Measurements from ENCODE around the gene SORCS2.

The SORCS2 gene

DNA sequence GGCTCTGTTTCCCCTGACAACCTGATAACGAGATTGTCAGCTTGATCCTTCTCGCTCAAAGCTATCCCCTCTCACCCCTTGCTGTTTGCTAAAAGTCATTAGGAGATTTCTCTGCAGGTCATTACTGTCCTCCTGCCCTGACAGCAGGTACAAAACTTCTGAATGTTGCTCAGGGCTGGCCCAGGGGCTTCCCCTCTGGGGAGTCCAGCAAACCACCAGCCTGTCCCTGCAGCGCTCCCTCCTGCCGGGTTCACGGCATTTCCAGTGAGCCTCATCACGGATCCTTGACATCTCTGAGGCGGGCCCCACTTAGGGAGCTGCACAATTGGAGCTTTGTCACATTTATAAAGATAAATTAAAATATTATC lies 5.2 kb upstream of the SORCS2 start:
- DNase-seq = no peak

DNA sequence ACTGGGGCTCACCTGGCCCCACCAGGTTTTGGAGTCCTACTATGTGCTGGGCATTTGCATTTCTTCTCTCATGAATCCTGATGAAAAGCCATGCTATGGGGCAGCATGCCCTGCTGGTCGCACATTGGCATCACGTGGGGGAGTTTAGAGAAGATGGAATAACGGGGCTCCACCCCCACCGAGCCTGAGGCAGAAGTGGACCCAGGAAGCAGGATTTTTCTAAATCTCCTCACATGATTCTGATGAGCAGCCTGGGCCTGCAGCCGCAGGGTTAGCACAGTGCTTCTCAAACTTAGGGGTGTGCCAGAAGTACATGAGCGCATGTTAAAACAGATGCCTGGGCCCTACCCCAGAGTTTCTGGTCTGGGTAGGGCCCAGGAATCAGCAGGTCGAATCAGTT lies 4.6 kb upstream of the SORCS2 start:
- DNase-seq = no peak

DNA sequence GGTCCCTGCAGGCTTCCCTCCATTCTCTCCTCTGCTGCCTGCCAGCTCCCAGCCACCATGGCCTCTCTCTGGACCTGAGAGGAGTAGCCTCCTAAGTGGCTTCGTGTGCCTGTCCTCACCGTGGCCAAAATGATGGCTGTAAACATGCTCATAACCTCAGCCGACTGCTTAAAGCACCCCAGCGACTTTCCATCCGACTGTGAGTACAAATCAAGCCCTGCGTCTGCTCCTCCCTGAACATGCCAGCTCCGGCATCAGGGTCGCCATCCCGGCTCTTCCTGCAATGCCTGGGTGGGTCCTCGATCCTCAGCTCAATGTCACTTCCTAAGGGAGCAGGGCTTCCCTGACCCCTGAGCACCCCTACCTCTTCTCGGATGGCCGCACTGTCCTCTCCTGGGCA lies 3.3 kb upstream of the SORCS2 start:
- DNase-seq = no peak

DNA sequence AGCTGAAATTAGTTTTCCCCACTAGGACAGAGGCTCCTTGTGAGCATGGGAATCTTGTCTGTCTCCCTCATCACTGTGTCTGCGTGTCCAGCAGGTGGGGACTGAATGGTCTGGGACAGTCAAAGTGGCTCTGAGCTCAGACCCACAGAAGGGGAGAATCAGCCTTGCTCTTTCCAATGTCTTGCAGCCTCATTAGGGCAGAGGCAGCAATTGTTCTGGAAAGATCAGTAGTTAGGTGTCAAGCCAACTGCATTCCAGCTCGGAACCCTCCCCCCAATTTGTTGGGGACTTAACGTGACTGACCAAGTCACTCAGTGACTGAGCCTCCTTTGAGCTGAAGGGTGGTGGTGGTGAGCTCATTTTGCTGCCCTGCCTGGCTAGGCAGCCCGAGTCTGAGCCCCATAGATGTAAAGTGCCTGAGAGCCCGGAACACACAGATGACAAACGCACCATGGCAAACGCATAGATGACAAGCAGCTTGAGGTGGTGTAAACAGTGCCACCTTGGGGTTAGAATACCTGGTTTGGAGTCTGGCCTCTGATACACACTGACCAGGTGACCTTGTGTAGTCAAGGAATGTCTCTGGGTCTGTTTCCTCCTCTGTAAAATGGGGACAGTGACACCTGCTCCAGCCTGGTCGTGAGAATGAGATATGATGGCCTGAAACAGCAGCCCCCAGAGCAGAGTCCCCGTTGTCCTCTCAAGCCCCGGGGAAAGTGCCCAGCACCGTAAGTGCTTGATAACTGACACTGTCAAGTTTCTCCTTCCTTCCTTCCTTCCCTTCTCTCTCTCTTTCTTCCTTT lies 2.7 kb upstream of the SORCS2 start:
- no peak for DNase-seq

DNA sequence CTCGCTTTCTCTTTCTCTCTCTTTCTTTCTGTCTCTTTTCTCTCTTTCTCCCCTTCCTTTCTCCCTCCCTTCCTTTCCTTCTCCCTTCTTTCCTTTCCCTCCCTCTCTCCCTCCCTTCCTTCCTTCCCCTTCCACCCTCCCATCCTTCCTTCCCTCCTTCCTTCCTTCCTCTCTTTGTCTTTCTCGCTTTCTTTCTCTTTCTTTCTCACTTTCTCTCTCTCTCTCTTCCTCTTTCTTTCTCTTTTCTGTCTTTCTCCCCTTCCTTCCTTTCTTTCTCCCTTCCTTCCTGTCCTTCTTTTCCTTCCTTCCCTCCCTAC lies 2.1 kb upstream of the SORCS2 start:
- no peak for DNase-seq

DNA sequence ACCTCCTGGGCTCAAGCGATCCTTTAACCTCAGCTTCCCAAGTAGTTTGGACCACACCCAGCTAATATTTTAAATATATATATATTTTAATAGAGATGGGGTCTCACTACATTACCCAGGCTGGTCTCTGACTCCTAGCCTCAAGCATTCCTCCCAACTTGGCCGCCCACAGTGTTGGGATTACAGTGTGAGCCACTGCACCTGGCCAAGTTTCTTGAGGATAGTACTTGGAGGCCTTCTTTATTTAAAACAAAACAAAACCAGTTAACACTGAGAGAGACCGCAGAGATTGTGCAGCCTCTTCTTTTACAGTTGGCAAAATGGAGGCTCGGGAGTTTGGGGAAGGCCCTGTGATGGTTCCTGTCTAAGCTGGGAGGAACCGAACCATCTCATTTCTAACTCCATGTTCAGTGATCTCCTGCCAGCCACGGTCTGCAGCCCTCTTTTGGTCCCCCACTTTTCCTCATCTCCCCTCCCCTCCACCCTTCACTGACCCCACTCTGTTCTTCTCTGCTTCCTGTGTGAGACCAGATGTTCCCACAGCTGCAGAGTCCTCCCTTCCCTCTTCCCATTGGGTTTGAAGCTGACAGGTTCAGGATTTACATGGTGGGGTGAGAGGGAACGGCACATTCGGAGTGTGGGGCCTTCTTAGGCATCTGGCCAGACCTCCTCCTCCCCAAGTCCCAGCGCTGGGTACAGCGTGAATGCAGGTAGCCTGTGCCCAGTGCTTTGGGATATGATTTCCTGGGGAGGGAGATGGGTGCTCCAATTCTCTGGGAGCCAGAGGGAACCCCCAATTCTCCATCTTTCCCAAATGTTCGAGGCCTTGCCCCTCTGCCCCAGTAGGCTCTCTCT lies 1.4 kb upstream of the SORCS2 start:
- no peak for DNase-seq

DNA sequence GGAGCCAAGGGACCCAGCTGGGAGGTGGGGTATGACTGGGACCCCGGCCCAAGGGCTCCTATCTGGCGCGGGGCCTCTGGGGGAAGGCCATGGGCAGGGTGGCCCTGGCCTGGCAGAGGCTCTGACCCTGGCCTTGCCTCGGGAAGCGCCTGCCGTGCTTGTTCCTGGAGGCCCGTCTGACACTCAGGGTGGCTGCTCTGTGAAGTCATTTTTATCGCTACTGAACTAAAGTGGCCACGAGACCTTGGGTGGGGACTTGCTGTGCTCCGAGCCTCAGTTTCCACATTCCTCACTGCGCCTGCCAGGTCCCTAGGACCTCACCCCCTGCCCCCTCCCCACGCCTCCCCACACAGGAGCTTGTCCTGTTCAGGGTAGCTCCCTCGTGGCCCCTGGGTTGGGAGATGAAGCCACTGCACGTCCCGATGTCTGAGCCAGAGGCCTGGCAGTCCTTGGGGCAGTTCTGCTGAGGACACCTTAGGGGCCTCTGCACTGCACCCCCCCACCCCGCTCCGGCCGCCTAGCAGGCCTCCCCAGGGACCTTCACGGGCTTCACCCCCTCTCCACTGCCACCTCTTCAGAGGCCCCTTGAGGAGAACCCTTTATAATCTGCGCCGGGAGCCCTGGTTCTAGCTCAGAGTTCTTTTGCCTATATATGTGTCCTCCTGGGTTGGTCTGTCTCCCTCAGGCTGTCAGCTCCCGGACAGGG lies 639 bp upstream of the SORCS2 start:
- DNase-seq = no peak

DNA sequence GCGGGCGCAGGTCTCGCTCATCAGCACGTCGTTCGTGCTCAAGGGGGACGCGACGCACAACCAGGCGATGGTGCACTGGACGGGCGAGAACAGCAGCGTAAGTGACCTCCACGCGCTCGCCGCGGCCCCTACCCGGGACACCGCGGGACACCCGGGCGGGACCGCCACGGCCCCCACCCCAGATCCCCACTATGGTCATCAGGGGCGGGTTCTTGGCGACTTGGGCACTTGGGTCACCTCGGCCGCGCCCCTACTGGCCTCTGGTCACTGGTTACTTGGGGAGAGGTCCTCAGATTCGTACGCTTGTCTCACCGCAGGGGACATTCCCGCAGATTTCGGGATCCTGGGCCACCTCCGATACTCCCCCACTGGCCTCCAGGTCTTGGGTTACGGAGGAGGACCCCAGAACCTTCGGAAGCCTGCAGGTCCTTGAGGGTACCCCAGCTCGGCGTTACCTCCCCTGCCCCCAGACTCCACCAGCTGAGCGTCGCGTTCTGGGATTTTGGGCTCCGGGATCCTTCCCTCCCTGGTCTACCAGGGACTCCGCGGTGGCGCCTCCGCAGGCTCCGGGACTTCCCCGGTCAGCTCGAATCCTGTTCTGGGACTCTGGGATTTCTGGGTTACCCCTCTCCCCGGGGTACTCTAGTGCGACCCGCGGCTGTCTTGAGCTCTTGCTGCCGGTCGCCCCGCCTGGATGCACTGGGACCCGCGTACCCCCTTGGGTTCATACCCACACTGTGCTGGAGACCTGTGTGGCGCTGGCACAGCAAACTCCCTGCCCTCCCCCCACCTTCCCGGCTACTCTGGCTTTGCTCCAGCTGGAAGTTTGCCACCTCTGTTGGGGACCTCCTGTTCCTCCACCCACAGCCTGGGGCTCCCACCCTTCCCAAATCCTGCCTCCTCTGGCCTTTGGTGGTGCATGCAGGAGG lies 956 bp downstream of the SORCS2 start:
- no peak for DNase-seq

DNA sequence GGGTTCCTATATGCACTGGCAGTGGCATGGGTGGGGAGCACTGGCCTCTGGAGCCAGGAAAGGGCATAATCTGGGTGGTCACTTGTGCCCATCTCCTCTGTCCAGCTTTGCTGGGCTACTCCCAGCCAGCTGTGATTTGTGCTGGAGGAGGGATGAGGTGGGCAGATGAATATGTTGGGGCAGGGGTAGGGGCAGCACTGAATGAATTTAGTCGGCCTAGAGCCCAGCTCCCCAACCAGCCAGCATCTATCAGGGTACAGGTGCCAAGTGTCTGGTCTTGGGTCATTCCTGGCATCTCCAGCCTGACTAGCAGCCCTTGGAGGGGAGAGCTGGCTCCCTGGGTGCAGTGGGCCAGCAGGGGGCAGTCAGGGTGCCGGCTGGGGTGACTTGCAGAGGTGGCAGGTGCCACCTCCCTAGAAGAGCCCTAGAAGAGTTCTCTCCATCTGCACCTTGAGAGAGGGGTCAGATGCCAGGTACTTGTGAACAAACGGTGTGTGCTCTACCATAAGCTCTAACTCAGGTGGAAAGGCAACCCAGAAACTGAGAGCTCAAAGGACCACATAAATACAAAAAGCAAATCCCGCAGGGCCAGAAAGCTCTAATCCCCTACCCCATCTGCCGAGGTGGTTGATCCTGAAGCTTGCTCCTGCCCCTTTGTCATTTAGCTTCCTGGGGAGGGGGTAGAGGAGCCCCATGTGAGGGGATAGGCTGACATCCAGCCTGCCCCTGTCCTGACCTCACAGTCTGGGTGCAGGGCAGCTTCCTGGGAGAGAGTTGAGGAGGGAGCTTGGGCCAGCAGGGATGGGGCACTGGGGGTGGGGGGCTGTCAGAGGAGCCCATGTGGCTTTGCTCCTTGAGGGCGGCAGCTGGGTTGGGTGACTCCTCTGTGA lies 2.2 kb downstream of the SORCS2 start:
- peak; percentile 38 for DNase-seq

DNA sequence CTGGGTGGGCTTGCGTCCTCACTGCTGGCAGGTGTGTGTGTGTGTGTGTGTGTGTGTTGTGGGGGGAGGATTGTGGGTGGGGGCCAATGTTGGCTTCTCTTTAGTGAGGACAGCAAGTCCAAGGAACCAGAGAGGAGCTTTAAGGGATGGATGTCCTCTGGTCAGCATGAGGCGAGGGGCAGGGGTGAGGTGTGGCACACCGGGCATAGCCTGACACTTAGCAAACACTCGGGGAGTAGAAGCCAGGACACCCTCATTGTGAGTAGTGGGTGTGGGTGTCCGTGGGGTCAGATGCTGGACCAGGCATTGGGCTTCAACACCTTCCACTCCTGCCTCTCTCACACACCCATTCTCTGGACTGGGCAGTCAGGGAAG lies 2.8 kb downstream of the SORCS2 start:
- DNase-seq = no peak

DNA sequence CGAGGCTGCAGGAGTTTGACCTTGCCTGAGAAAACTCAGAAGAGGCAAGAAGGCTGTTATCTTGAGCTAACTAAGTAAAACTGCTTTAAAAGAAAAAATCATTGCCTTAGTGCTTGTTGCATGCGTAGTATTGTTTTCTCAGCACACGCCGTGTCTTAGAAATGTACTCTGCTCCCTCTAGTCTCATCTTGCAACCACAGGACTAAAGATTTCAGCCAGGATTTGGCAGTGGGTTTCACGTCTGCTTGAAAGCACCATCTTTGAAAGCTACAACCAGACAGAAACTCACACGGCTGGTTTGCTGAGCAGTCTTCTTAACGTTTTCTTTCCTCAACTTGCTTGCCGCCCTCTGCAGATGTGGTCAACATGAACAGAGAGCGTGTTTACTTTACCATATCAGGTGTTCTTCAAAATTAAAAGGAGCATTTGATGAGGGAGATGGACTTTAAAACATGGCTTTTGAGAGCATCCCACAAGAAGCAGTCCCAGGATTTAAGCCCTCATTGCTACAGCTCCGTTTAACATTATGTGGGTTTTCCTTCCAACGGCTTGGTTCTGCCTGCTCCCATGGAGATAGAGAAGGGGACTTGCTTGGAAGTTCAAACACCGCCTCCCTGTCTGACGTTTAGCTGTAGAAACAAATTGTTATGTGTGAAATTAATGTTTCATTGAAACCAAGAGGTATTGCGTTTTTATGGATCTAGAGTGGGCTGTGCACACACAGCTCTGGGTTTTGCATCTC lies 3.4 kb downstream of the SORCS2 start:
- DNase-seq = no peak

DNA sequence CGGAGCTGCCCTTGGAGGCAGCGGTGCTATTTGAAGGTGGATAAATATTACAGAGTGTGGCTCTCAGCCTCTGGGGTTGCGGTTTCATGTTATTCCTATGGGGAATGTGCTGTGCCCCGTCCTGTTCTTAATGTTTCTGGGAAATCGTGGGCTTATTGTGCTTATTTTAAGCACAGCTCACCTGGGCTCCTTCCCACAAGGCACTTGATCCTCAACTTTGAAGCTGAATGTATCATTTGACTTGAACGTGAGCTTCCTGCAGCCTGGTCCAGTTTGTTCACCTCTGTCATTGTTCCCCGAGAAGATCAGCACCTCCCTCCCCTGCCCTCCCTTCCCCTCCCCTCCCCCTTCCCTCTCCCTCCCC lies 3.9 kb downstream of the SORCS2 start:
- DNase-seq = no peak

DNA sequence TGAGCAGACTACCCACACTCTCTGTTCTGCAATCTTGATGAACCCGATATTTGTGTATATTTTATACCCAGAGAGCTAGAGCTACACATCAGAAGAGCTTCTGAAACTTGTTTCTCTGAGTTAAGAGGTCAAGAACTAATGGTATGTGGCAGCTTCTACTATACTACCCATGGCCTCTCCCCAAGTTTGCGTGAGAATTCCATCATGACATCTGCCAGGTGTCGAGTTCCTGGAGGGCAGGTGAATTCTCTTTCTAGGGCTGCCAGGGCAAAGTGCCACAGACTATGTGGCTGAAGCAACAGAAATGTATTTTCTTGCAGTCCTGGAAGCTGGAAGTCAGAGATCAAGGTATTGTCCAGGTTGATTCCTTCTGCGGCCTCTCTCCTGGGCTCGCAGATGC lies 4.4 kb downstream of the SORCS2 start:
- no peak for DNase-seq

DNA sequence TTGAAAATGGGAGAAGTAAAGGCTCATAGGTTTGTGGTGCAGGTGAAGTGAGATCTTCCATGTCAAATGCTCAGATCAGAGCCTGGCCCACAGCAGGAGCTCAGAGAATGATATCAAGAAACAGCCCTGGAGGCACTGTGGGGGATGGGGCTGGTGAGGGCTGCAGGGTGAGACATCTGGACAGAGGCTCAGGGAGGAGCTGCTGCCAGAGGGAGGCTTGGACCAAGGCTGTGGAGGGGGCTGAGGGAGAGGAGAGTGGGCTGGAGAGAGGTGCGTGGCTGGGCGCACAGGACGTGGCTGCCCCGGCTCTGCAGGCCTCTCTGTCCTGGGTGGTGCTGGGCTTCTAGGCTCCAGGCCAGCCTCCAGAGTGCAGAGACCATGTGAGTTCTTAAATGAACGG lies 5.6 kb downstream of the SORCS2 start:
- no peak for DNase-seq

DNA sequence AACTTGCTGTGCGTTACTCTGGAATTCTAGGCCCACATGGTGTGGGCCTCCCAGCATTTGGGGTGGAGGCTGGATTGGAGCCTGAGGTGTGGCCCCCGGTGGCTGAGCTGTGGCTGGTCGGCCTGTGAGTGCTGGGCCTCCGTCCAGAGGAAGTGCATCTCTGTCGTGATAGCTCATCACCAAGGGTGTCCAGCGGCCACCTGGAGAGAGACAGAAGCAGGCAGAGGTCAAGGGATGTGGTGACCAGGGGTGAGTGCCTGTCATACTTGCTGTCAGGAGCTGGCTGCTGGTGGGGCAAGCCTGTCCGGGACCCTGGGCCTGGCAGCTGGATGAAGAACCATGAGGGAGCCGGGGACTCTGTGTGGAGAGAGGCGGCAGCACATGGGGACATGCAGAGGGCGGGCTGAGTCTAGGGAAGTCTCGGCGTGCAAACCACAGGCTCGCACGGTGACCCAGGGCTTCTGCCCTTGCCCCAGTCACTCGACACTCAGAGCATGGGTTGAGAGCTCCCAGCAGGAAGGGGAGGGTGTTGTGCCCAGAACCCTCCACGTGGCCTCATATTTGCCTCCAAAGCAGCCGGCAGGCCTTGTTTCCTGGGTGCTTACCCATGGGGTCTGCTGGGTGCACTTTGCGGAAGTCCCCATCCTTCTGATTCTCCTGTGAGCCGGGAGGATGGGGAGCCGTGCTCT lies 6.2 kb downstream of the SORCS2 start:
- DNase-seq = no peak

DNA sequence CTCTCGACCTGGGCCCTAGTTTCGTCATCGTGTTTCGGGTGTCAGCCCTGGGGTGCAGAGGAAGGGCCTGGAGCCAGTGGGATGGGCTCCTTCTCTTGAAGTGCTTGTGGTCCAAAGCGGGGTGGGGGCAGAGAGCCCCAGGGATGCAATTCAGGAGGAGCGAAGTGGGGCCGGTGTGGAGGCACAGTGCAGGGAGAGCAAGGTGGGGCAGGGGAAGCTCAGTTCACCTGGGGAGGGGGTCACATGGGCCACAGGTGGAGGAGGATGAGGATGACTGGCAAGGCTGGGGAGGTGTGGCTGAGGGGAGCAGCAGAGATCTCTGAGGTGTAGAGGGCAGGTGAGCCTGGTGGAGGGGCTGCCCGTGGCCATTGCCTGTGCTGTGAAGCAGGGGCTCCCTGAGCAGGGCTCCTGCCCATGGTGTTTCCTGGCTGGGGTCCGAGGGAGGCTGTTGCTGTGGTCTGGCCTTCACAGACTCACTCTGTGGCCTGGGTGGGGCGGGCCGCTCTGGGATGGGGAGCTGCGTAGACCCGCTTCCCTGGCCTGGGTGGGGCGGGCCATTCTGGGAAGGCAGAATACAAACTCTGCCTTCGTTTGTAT lies 6.9 kb downstream of the SORCS2 start:
- no peak for DNase-seq

DNA sequence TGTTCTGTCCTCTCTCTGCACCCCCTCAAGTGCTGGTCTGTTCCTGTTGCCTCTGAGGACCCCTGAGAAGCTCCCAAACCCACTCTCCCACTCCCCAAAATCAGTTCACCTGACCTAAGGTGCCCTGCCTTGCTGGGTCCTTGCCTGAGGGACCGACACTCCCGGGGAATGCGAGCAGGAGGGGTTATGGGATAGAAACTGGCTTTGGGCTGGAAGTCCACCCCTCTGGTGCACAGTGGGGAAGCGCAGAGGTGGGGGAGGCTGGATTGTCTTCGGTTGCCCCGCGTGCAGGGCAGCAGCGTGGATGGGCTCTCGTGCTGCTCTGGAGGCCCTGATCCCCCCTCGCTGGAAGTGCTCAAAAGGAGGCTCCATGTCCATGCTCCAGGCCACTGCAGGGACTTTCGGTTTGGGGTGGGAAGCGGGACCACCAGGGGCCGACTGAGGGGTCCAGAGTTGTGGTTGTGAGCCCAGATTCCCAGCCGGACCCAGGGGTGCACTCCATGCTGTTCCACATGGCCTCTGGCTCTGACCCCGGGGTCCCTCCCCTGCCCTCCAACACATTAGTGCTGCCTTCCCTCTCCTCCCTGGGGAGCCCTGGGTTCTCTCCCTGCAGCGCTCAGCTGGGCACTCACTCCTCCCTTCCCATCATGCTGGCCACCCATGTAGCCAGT lies 7.6 kb downstream of the SORCS2 start:
- DNase-seq = no peak

DNA sequence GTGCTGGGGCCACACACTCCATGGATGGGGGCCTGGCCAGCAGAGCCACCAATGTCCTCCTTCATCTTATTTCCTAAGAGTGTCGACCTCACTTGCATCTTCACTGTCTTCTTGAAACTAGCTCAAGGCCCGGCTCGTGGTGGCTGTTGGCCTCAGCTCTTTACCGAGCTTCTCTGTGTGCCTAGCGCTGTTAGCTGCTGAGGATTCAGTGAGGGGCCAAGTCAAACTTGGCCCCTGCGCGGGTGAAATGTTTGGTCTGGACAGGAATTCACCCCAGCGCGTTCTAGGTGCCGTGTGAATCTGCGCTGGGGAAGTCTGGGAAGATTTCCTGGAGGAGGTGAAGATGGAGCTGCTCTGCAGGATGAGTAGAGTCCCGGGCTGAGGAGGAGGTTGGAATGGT lies 8.5 kb downstream of the SORCS2 start:
- DNase-seq = no peak

Measured in stimulated activated CD4-positive, alpha-beta T cell treated with anti-CD3 and anti-CD28 coated beads, Interleukin-4, amount 100 ng/mL, for 1 hour (primary cell).